ENCODE measurements around the gene GALNT17. TPM values are rescaled to one million over a fixed set of nuclear protein-coding genes. Genes with fewer than 3 reads are reported as not detected.

The GALNT17 gene
- polyA plus RNA-seq, 1 donor (not counting 4 experiments of a cell fraction or from before 2014, with no cell fraction given): not detected

DNA sequence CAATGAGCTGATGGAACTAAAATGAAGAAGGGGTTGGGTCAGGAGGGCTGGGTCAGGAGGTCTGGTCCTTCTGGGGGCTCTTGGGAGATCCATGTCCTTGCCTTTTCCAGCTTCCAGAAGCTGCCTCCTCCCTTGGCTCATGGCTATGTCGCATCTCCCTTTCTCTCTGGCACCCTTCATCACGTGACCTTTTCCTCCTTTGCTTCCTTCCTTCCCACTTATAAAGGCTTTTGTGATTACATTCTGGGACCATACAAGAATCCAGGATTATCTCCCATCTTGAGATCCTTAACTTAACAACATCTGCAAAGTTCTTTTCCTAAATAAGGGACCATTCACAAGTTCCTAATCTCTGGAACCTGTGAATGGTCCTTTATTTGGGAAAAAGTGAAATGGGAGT lies 290.2 kb downstream of the GALNT17 start:
- H3K27me3 ChIP-seq (ENCODE audit: control insufficient read depth, extremely low read depth, insufficient read depth, low read length): no peaks in the 10 kb centered on the region
- TF ChIP-seq, protein P1, sequence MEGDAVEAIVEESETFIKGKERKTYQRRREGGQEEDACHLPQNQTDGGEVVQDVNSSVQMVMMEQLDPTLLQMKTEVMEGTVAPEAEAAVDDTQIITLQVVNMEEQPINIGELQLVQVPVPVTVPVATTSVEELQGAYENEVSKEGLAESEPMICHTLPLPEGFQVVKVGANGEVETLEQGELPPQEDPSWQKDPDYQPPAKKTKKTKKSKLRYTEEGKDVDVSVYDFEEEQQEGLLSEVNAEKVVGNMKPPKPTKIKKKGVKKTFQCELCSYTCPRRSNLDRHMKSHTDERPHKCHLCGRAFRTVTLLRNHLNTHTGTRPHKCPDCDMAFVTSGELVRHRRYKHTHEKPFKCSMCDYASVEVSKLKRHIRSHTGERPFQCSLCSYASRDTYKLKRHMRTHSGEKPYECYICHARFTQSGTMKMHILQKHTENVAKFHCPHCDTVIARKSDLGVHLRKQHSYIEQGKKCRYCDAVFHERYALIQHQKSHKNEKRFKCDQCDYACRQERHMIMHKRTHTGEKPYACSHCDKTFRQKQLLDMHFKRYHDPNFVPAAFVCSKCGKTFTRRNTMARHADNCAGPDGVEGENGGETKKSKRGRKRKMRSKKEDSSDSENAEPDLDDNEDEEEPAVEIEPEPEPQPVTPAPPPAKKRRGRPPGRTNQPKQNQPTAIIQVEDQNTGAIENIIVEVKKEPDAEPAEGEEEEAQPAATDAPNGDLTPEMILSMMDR (optimal IDR thresholded peaks at IDR 0.05 in 1 of 3, IDR thresholded peaks at IDR 0.05 in 1 of 3, conservative IDR thresholded peaks at IDR 0.05 in 1 of 3; ENCODE audit: extremely low read depth in 1 of 3, insufficient read depth in 2 of 3, low read length in 3 of 3): no peak
- no peak for TF ChIP-seq EZH2 (IDR thresholded peaks at IDR 0.05; ENCODE audit: low read length)
- H2AFZ ChIP-seq (ENCODE audit: control insufficient read depth, low read length): no peak overlapping the region
- no peaks in the 10 kb centered on the region for H3K4me1 ChIP-seq (ENCODE audit: control insufficient read depth, extremely low read depth, insufficient read depth, low read length)
- no peaks in the 10 kb centered on the region for H3K9me1 ChIP-seq (ENCODE audit: control insufficient read depth, extremely low read depth, insufficient read depth, low read length)
- DNase-seq (ENCODE audit: low read depth, low spot score) (no peak), FAIRE-seq (no peak)
- no peak overlapping the region for H3K9ac ChIP-seq (ENCODE audit: control insufficient read depth, extremely low read depth, insufficient read depth, low read length)
- no peak overlapping the region for H3K4me2 ChIP-seq (ENCODE audit: control insufficient read depth, extremely low read depth, insufficient read depth, low read depth, low read length)
- dilution Hi-C loops (cut with MboI; ENCODE audit: extremely low pct_ligation_motif_present, low sequenced_read_pairs): no loop called here
- H3K36me3 ChIP-seq (ENCODE audit: control insufficient read depth in 2 of 2, extremely low read depth in 1 of 2, insufficient read depth in 2 of 2, low read length in 2 of 2): no peaks in the 10 kb centered on the region
- H4K20me1 ChIP-seq (ENCODE audit: control insufficient read depth, extremely low read depth, insufficient read depth, low read length): no peaks in the 10 kb centered on the region
- no peak overlapping the region for H3K27ac ChIP-seq (ENCODE audit: control insufficient read depth, insufficient read depth, low read length)
- no peaks in the 10 kb centered on the region for H3K79me2 ChIP-seq (ENCODE audit: control insufficient read depth, insufficient read depth, low read length)
- H3K4me3 ChIP-seq (ENCODE audit: control insufficient read depth in 2 of 3, extremely low read depth in 1 of 3, insufficient read depth in 2 of 3, low read depth in 1 of 3, low read length in 3 of 3): no peak overlapping the region
- H3K9me3 ChIP-seq (ENCODE audit: control insufficient read depth, low read depth, low read length): no peaks in the 10 kb centered on the region

DNA sequence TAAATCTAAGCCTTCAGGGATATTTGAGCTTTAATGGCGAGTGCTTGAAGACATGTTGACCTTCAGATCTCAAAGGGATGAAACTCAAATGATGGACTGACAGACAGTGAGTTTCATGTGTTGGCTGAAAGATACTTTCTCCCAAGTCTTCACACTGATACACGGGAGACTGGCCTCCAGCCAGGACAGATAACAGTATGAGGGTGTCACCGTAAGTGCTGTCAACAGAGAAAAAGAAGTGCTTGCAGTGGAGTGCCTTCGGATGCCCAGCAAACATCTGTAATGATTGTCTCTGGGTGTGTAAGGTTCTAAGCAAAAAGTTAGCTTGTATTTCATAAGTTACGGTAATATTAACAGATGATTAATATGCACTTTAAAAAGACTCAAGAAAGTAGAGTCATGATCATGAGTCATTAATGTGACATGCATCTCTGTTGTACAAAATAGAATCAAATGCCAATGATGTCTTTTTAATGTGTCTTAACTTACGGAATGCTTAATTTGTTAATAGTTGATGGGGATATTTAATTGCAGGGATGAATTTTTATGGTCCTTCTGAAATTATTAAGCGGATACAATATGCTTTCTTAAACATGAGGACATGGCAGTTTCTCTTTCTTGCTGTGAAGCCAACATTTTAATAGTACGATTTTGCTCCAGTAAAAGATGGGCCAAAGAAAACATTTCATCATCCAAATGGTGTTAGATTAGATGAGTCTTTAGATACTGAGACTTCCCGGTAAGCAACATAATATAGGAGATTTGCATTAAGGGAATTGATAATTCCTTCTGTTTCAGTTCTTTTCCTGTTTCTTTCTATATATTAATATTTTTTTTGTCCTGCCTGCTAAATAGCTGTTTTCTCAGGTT lies 292.5 kb downstream of the GALNT17 start:
- Histone ChIP-seq H3K27ac (ENCODE audit: control insufficient read depth, insufficient read depth, low read length) (no peak overlapping the region), H3K9me3 (ENCODE audit: control insufficient read depth, low read depth, low read length) (peaks cover 5% of the 10 kb centered on the region), H3K27me3 (ENCODE audit: control insufficient read depth, extremely low read depth, insufficient read depth, low read length) (no peaks in the 10 kb centered on the region), H4K20me1 (ENCODE audit: control insufficient read depth, extremely low read depth, insufficient read depth, low read length) (no peaks in the 10 kb centered on the region), H3K9ac (ENCODE audit: control insufficient read depth, extremely low read depth, insufficient read depth, low read length) (no peak overlapping the region), H3K4me1 (ENCODE audit: control insufficient read depth, extremely low read depth, insufficient read depth, low read length) (no peaks in the 10 kb centered on the region), H2AFZ (ENCODE audit: control insufficient read depth, low read length) (no peak overlapping the region), H3K9me1 (ENCODE audit: control insufficient read depth, extremely low read depth, insufficient read depth, low read length) (no peaks in the 10 kb centered on the region), H3K4me3 (ENCODE audit: control insufficient read depth in 2 of 3, extremely low read depth in 1 of 3, insufficient read depth in 2 of 3, low read depth in 1 of 3, low read length in 3 of 3) (no peak overlapping the region), H3K4me2 (ENCODE audit: control insufficient read depth, extremely low read depth, insufficient read depth, low read depth, low read length) (no peak overlapping the region), H3K79me2 (ENCODE audit: control insufficient read depth, insufficient read depth, low read length) (no peaks in the 10 kb centered on the region), H3K36me3 (ENCODE audit: control insufficient read depth in 2 of 2, extremely low read depth in 1 of 2, insufficient read depth in 2 of 2, low read length in 2 of 2) (no peaks in the 10 kb centered on the region)
- FAIRE-seq (no peak), DNase-seq (ENCODE audit: low read depth, low spot score) (no peak)
- dilution Hi-C loops (cut with MboI; ENCODE audit: extremely low pct_ligation_motif_present, low sequenced_read_pairs): no loop called here
- TF ChIP-seq EZH2 (IDR thresholded peaks at IDR 0.05; ENCODE audit: low read length): no peak
- TF ChIP-seq, protein P1 (optimal IDR thresholded peaks at IDR 0.05 in 1 of 3, IDR thresholded peaks at IDR 0.05 in 1 of 3, conservative IDR thresholded peaks at IDR 0.05 in 1 of 3; ENCODE audit: extremely low read depth in 1 of 3, insufficient read depth in 2 of 3, low read length in 3 of 3): no peak
